ENCODE results near the gene RBFOX2. TPM values are rescaled to one million over a fixed set of nuclear protein-coding genes. Genes with fewer than 3 reads are reported as not detected.
A peak's percentile ranks its signal among the peaks of the same experiment; 100 is the strongest.

RBFOX2 gene
- total RNA-seq, 1 donor from 2014 or later, result 64.1 TPM

- no peak for ATAC-seq
- Histone ChIP-seq H3K4me1 (peaks cover 40% of the 10 kb centered on the region), H3K27me3 (no peaks in the 10 kb centered on the region), H3K4me3 (peak overlapping the region; percentile 56), H3K36me3 (no peaks in the 10 kb centered on the region), H3K27ac (peak overlapping the region; percentile 81), H3K9me3 (no peaks in the 10 kb centered on the region)
- no peak for DNase-seq
- no peak for TF ChIP-seq CTCF (IDR thresholded peaks at IDR 0.05)
- intact Hi-C loops (cut with DNase I), result loop anchor here (10.0 kb wide), 2 partner anchors 160 to 290 kb away; no protein-coding TSS in a partner anchor
Observed at GRCh38 chr22:35914357-35914664, 114.3 kb downstream of the RBFOX2 start.

- Histone ChIP-seq H3K36me3 (no peaks in the 10 kb centered on the region), H3K4me3 (peak overlapping the region; percentile 56), H3K27me3 (no peaks in the 10 kb centered on the region), H3K4me1 (peaks cover 40% of the 10 kb centered on the region), H3K27ac (peak overlapping the region; percentile 81), H3K9me3 (no peaks in the 10 kb centered on the region)
- ATAC-seq, result no peak
- intact Hi-C loops (cut with DNase I), result loop anchor here (10.0 kb wide), 2 partner anchors 159 to 289 kb away; no protein-coding TSS in a partner anchor
- DNase-seq, result no peak
- TF ChIP-seq CTCF (IDR thresholded peaks at IDR 0.05), result no peak
Observed at GRCh38 chr22:35913925-35914324, 114.7 kb downstream of the RBFOX2 start.

- H3K4me1 ChIP-seq, result peaks cover 40% of the 10 kb centered on the region
- no peak overlapping the region for H3K4me3 ChIP-seq
- H3K36me3 ChIP-seq, result no peaks in the 10 kb centered on the region
- DNase-seq (no peak), ATAC-seq (no peak)
- no peak for TF ChIP-seq CTCF (IDR thresholded peaks at IDR 0.05)
- H3K9me3 ChIP-seq, result no peaks in the 10 kb centered on the region
- H3K27ac ChIP-seq, result peak overlapping the region; percentile 31
- no peaks in the 10 kb centered on the region for H3K27me3 ChIP-seq
- intact Hi-C loops (cut with DNase I), result loop anchor here (10.0 kb wide), 2 partner anchors 158 to 288 kb away; no protein-coding TSS in a partner anchor
Observed at GRCh38 chr22:35912658-35913057, 116.0 kb downstream of the RBFOX2 start.

GRCh38 chr22:35911877-35912276 lies 116.7 kb downstream of the RBFOX2 start:
- DNase-seq, result no peak
- Histone ChIP-seq H3K4me3 (no peak overlapping the region), H3K4me1 (peaks cover 40% of the 10 kb centered on the region), H3K27me3 (no peaks in the 10 kb centered on the region), H3K36me3 (no peaks in the 10 kb centered on the region), H3K27ac (no peak overlapping the region), H3K9me3 (no peaks in the 10 kb centered on the region)
- no peak for TF ChIP-seq CTCF (IDR thresholded peaks at IDR 0.05)
- intact Hi-C loops (cut with DNase I), result loop anchor here (10.0 kb wide), 2 partner anchors 157 to 287 kb away; no protein-coding TSS in a partner anchor
- no peak for ATAC-seq

- Histone ChIP-seq H3K36me3 (no peaks in the 10 kb centered on the region), H3K4me1 (peaks cover 35% of the 10 kb centered on the region), H3K4me3 (no peak overlapping the region), H3K9me3 (no peaks in the 10 kb centered on the region), H3K27ac (no peak overlapping the region), H3K27me3 (no peaks in the 10 kb centered on the region)
- DNase-seq (no peak), ATAC-seq (no peak)
- intact Hi-C loops (cut with DNase I), result loop anchor here (10.0 kb wide), 2 partner anchors 156 to 286 kb away; no protein-coding TSS in a partner anchor
- TF ChIP-seq CTCF (IDR thresholded peaks at IDR 0.05), result no peak
Observed at GRCh38 chr22:35910926-35911325, 117.7 kb downstream of the RBFOX2 start.

All from upper lobe of right lung (tissue), 1 donor.